ENCODE measurements around the gene ANKMY1. TPM values are rescaled to one million over a fixed set of nuclear protein-coding genes. Genes with fewer than 3 reads are reported as not detected.

The ANKMY1 gene
- polyA plus RNA-seq, 2 of the 4 experiments (the other 2 are of a cell fraction): 10.6 to 16.5 TPM

DNA sequence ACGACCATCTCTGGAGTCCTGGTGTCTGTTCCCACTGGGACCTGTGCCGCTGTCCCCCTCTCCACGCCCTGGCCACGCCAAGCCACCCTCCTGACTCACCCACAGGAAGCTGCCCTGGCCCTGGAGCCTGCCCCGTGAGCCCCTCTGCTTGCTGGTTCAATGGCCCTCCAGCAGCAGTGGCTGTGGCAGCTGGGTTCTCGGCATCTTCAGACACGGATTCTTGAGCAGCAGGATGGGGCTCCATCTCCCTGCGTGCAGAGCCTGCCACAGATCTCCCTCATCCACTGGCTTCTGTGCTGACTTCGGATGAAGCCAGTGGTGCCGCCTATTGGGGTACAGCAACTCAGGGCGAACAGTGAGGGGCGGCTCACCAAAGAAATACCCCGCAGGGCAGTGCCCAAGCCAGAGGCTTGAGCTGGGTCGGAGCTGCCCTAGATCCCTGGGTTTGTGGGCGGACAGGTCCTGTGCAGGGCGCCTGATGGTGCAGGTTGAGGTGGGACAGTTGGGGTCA is 42.7 kb upstream of the ANKMY1 start:
- POLR2A ChIA-PET: no interaction called here
- FAIRE-seq: no peak
- no peak for DNase-seq (ENCODE audit: low read depth in 1 of 2, low spot score in 1 of 2)
- Histone ChIP-seq H3K4me3 (no peak overlapping the region), H3K27ac (no peak overlapping the region), H3K9me3 (no peaks in the 10 kb centered on the region), H3K4me2 (no peak overlapping the region), H3K4me1 (peaks cover 11% of the 10 kb centered on the region)
- CTCF ChIA-PET: interaction anchor here (1.2 kb wide), 1 partner anchor 25 kb away, joined by 3 read pairs; no protein-coding TSS in a partner anchor
- 94% methylated on average over 13 of the region's 16 CpGs for WGBS (ENCODE audit: missing lambda C conversion rate)
- TF ChIP-seq, protein P1, sequence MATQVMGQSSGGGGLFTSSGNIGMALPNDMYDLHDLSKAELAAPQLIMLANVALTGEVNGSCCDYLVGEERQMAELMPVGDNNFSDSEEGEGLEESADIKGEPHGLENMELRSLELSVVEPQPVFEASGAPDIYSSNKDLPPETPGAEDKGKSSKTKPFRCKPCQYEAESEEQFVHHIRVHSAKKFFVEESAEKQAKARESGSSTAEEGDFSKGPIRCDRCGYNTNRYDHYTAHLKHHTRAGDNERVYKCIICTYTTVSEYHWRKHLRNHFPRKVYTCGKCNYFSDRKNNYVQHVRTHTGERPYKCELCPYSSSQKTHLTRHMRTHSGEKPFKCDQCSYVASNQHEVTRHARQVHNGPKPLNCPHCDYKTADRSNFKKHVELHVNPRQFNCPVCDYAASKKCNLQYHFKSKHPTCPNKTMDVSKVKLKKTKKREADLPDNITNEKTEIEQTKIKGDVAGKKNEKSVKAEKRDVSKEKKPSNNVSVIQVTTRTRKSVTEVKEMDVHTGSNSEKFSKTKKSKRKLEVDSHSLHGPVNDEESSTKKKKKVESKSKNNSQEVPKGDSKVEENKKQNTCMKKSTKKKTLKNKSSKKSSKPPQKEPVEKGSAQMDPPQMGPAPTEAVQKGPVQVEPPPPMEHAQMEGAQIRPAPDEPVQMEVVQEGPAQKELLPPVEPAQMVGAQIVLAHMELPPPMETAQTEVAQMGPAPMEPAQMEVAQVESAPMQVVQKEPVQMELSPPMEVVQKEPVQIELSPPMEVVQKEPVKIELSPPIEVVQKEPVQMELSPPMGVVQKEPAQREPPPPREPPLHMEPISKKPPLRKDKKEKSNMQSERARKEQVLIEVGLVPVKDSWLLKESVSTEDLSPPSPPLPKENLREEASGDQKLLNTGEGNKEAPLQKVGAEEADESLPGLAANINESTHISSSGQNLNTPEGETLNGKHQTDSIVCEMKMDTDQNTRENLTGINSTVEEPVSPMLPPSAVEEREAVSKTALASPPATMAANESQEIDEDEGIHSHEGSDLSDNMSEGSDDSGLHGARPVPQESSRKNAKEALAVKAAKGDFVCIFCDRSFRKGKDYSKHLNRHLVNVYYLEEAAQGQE (IDR thresholded peaks at IDR 0.05): no peak
- TF ChIP-seq TFCP2L1 (CRISPR knock-in tag; IDR thresholded peaks at IDR 0.05): no peak
- TF ChIP-seq HOXB5 (CRISPR knock-in tag; IDR thresholded peaks at IDR 0.05): no peak
- TF ChIP-seq, protein P2, sequence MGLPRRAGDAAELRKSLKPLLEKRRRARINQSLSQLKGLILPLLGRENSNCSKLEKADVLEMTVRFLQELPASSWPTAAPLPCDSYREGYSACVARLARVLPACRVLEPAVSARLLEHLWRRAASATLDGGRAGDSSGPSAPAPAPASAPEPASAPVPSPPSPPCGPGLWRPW (IDR thresholded peaks at IDR 0.05): no peak
- TF ChIP-seq ESRRA (IDR thresholded peaks at IDR 0.05; ENCODE audit: borderline replicate concordance, low read length): no peak
- no peak for TF ChIP-seq HDAC2 (IDR thresholded peaks at IDR 0.05)
- no peak for TF ChIP-seq JUNB (IDR thresholded peaks at IDR 0.05)
- no peak for TF ChIP-seq MYC (IDR thresholded peaks at IDR 0.05; ENCODE audit: borderline replicate concordance, low read length)
- TF ChIP-seq, protein P3, sequence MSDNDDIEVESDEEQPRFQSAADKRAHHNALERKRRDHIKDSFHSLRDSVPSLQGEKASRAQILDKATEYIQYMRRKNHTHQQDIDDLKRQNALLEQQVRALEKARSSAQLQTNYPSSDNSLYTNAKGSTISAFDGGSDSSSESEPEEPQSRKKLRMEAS (IDR thresholded peaks at IDR 0.05): no peak
- no peak for TF ChIP-seq ZNF302 (CRISPR knock-in tag; IDR thresholded peaks at IDR 0.05)
- TF ChIP-seq, protein P4, sequence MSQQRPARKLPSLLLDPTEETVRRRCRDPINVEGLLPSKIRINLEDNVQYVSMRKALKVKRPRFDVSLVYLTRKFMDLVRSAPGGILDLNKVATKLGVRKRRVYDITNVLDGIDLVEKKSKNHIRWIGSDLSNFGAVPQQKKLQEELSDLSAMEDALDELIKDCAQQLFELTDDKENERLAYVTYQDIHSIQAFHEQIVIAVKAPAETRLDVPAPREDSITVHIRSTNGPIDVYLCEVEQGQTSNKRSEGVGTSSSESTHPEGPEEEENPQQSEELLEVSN (IDR thresholded peaks at IDR 0.05; ENCODE audit: borderline replicate concordance, low read depth): no peak
- no peak for ATAC-seq

DNA sequence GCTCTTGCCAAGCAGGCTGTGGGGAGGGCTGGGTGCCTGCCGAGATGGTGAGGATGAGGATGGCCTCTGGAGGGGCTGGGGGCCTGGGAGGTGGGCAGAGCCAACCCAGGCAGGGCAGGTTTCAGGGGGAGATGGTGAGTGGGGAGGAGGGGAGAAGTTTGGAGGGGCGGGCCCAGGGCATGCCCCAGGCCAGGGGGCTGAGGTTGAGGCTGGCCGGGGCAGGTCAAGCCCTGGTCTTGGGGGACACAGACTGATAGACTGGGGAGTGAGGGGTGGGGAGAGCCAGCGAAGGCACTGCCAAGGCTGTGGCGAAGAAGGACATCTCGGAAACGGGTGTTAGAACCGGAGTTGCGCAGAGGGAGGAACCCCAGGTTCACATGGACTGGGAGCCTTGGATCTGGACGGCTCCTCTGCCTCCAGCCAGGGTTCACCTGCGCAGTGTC is 41.4 kb upstream of the ANKMY1 start:
- ATAC-seq (no peak), DNase-seq (ENCODE audit: low read depth in 1 of 2, low spot score in 1 of 2) (no peak), FAIRE-seq (no peak)
- TF ChIP-seq, protein P2 (IDR thresholded peaks at IDR 0.05): no peak
- no peak for TF ChIP-seq FOSB (CRISPR knock-in tag; IDR thresholded peaks at IDR 0.05)
- TF ChIP-seq CBX2 (IDR thresholded peaks at IDR 0.05; ENCODE audit: borderline replicate concordance, low read depth): no peak
- TF ChIP-seq POLR2A (IDR thresholded peaks at IDR 0.05; ENCODE audit: low read length): no peak
- Histone ChIP-seq H3K4me2 (no peak overlapping the region), H3K27ac (no peak overlapping the region), H3K4me3 (no peak overlapping the region), H3K4me1 (no peaks in the 10 kb centered on the region), H3K9me3 (no peaks in the 10 kb centered on the region)
- ChIA-PET POLR2A (no interaction called here), CTCF (interaction anchor here (0.8 to 1.2 kb wide), 2 partner anchors 12 to 33 kb away, joined by 4 to 5 read pairs; partner anchors contain the start of gene CAPN10)
- 95% methylated on average over 8 of the region's 11 CpGs for WGBS (ENCODE audit: missing lambda C conversion rate)

DNA sequence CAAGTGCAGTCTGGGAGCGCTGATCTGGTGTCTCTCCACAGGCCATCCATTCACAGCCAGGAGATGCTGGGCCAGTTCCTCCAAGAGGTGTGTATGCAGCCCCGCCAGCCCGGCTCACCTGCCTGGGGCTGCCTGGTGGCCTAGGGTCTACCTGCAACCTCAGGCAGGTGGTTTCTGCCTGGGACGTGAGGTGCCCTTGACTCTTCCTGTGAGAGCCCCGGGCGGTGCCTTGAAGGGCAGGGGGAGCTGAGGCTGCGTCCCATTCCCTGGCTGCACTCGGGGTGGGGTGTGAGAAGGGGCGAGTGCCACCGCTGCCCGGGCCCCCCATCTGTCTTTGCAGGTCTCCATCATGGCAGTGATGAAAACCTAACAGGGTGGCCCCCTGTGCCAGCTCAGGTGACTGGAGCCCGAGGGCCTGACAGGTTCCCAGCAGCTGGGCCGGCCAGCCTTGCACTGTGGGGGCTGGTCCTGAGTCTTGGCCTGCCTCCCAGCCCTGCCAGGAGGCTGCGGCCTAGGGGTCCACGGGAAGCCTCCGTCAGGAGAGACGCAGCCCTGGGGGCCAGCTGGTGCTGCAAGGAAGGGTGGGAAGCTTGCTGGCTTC is 40.6 kb upstream of the ANKMY1 start:
- H3K4me3 ChIP-seq: no peak overlapping the region
- FAIRE-seq (no peak), ATAC-seq (no peak), DNase-seq (ENCODE audit: low read depth in 1 of 2, low spot score in 1 of 2) (no peak)
- WGBS (ENCODE audit: missing lambda C conversion rate): 97% methylated on average over 5 of the region's 17 CpGs
- H3K4me1 ChIP-seq: no peaks in the 10 kb centered on the region
- ChIA-PET CTCF (no interaction called here), POLR2A (no interaction called here)
- no peak for TF ChIP-seq HOXA7 (CRISPR knock-in tag; IDR thresholded peaks at IDR 0.05)
- TF ChIP-seq ZFP36 (IDR thresholded peaks at IDR 0.05; ENCODE audit: borderline replicate concordance, partially characterized antibody): no peak
- no peak for TF ChIP-seq JUNB (IDR thresholded peaks at IDR 0.05)
- TF ChIP-seq NR3C1 (IDR thresholded peaks at IDR 0.05): no peak
- TF ChIP-seq KDM1A (IDR thresholded peaks at IDR 0.05; ENCODE audit: low read depth): no peak
- TF ChIP-seq CBX8 (IDR thresholded peaks at IDR 0.05): no peak
- no peak for TF ChIP-seq RCOR1 (IDR thresholded peaks at IDR 0.05; ENCODE audit: low read depth, low read length)
- TF ChIP-seq FOXS1 (CRISPR knock-in tag; IDR thresholded peaks at IDR 0.05): no peak
- H3K27ac ChIP-seq: no peak overlapping the region
- H3K9me3 ChIP-seq: no peaks in the 10 kb centered on the region
- no peak overlapping the region for H3K4me2 ChIP-seq
